ENCODE measurements around the gene CNTN2.

DNA sequence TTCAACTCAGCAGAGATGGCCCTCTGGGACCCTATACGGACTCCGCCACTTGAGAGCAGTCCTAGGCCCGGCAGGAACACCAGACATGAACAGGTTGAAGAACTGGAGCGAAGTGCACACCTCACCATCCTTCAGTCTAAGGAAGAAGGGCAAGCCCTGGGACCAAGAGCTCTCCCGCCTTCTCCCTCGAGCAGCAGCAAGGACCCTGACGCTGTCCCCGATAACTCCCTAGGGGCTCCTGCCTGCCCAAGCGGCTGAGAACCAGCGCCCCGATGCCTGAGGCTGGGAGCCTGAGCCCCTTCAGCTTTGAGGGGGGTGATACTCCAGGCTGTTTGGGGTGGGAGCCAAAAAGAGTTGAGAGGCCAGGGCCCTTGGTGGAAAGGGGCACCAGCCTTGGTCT is 31.1 kb downstream of the CNTN2 start:
- TF ChIP-seq CTCF (IDR thresholded peaks at IDR 0.05 in 8 of 11, conservative IDR thresholded peaks at IDR 0.05 in 3 of 11) (no peak), POLR2AphosphoS5 (IDR thresholded peaks at IDR 0.05) (no peak), POLR2A (IDR thresholded peaks at IDR 0.05) (no peak)

Data from spleen (tissue), 7 donors.